ENCODE measurements around the gene HS3ST4. TPM values are rescaled to one million over a fixed set of nuclear protein-coding genes. Genes with fewer than 3 reads are reported as not detected.

Gene HS3ST4
- total RNA-seq, 4 donors from 2014 or later = 0.11 TPM; not detected in 3

GRCh38 chr16:26133416-26134093 is 441.8 kb downstream of the HS3ST4 start:
- H3K4me3 ChIP-seq (replicated peaks in 1 of 3) = no peak overlapping the region
- WGBS, 2 donors = 46 to 53% methylated on average over 5 of the region's 5 CpGs

GRCh38 chr16:26134588-26134987 is 442.8 kb downstream of the HS3ST4 start:
- Histone ChIP-seq H3K4me3 (replicated peaks in 1 of 3) (no peak overlapping the region), H3K27ac (no peak overlapping the region), H3K9me3 (no peaks in the 10 kb centered on the region), H3K4me1 (no peaks in the 10 kb centered on the region), H3K36me3 (no peaks in the 10 kb centered on the region), H3K27me3 (no peaks in the 10 kb centered on the region)
- TF ChIP-seq POLR2A (IDR thresholded peaks at IDR 0.05) = no peak
- no peak for TF ChIP-seq CTCF (IDR thresholded peaks at IDR 0.05)
- DNase-seq = no peak
- WGBS, 2 donors = 68 to 74% methylated on average over 2 of the region's 2 CpGs
- intact Hi-C loops (cut with DNase I) = no loop called here

More at GRCh38 chr16:26133416-26134093, 441.8 kb downstream of the HS3ST4 start:
- Histone ChIP-seq H3K9me3 (no peaks in the 10 kb centered on the region), H3K27me3 (no peaks in the 10 kb centered on the region), H3K36me3 (no peaks in the 10 kb centered on the region), H3K4me1 (no peaks in the 10 kb centered on the region), H3K27ac (no peak overlapping the region)
- TF ChIP-seq POLR2A (IDR thresholded peaks at IDR 0.05) (no peak), CTCF (IDR thresholded peaks at IDR 0.05) (no peak)
- intact Hi-C loops (cut with DNase I) = no loop called here
- DNase-seq = no peak

- 83 to 90% methylated on average over 2 of the region's 2 CpGs for WGBS, 2 donors
- DNase-seq = no peak
- intact Hi-C loops (cut with DNase I) = no loop called here
- no peak overlapping the region for H3K27ac ChIP-seq
- no peak overlapping the region for H3K4me3 ChIP-seq (replicated peaks in 1 of 3)
- H3K36me3 ChIP-seq = no peaks in the 10 kb centered on the region
- no peaks in the 10 kb centered on the region for H3K27me3 ChIP-seq
- no peaks in the 10 kb centered on the region for H3K9me3 ChIP-seq
- H3K4me1 ChIP-seq = no peaks in the 10 kb centered on the region
- no peak for TF ChIP-seq POLR2A (IDR thresholded peaks at IDR 0.05)
- no peak for TF ChIP-seq CTCF (IDR thresholded peaks at IDR 0.05)
Measured at GRCh38 chr16:26137956-26138355, 446.2 kb downstream of the HS3ST4 start.

GRCh38 chr16:26139091-26139490 is 447.3 kb downstream of the HS3ST4 start:
- Histone ChIP-seq H3K36me3 (no peaks in the 10 kb centered on the region), H3K27ac (no peak overlapping the region), H3K9me3 (no peaks in the 10 kb centered on the region), H3K27me3 (no peaks in the 10 kb centered on the region), H3K4me1 (no peaks in the 10 kb centered on the region), H3K4me3 (replicated peaks in 1 of 3) (no peak overlapping the region)
- TF ChIP-seq POLR2A (IDR thresholded peaks at IDR 0.05) (no peak), CTCF (IDR thresholded peaks at IDR 0.05) (no peak)
- WGBS, 2 donors = 80 to 82% methylated on average over 7 of the region's 7 CpGs
- DNase-seq = no peak
- intact Hi-C loops (cut with DNase I) = no loop called here

- Histone ChIP-seq H3K36me3 (no peaks in the 10 kb centered on the region), H3K27ac (no peak overlapping the region), H3K4me1 (no peaks in the 10 kb centered on the region), H3K4me3 (replicated peaks in 1 of 3) (no peak overlapping the region), H3K9me3 (no peaks in the 10 kb centered on the region), H3K27me3 (no peaks in the 10 kb centered on the region)
- 66 to 74% methylated on average over 1 of the region's 1 CpG for WGBS, 2 donors
- no peak for TF ChIP-seq CTCF (IDR thresholded peaks at IDR 0.05)
- DNase-seq = no peak
- intact Hi-C loops (cut with DNase I) = no loop called here
Measured at GRCh38 chr16:26139884-26140283, 448.1 kb downstream of the HS3ST4 start.

Measured in thyroid gland (tissue), 4 donors.